HUES64 (cell line): Measurements from ENCODE around the gene TENM4.

Experiments used
- H3K27ac ChIP-seq: 2 replicates; pipeline ENCODE4 v1.7.0; 2013; ENCODE audit warnings: low read depth, low read length, inconsistent platforms
- H3K27me3 ChIP-seq: 2 replicates; pipeline ENCODE4 v1.6.1; 2013; ENCODE audit warnings: mild to moderate bottlenecking, low read length; ENCODE audit not compliant: insufficient read depth
- H3K36me3 ChIP-seq: 2 replicates; pipeline ENCODE4 v1.6.1; 2013; ENCODE audit warnings: mild to moderate bottlenecking, low read length; ENCODE audit not compliant: insufficient read depth
- H3K4me1 ChIP-seq: 2 replicates; pipeline ENCODE4 v1.6.1; 2013; ENCODE audit warnings: mild to moderate bottlenecking, low read length, moderate library complexity; ENCODE audit not compliant: insufficient read depth
- H3K4me3 ChIP-seq: 2 replicates; pipeline ENCODE4 v1.5.1; 2013; ENCODE audit warnings: mild to moderate bottlenecking, low read length, moderate library complexity
- H3K9ac ChIP-seq: 2 replicates; pipeline ENCODE4 v1.6.1; 2013; ENCODE audit warnings: mild to moderate bottlenecking, low read depth, low read length
- H3K9me3 ChIP-seq: 2 replicates; pipeline ENCODE4 v1.6.1; 2013; ENCODE audit warnings: low read depth, low read length; ENCODE audit not compliant: insufficient read depth
- WGBS: fragments of 150-250, 120-280 bp; methylation state at CpG from one replicate; pipeline ENCODE4 v1.1.7; 2013; ENCODE audit warnings: missing lambda C conversion rate; 5-methylcytosine and 5-hydroxymethylcytosine counted together

Gene TENM4

GRCh38 chr11:79068356-79068755, 372.5 kb downstream of the TENM4 start:
- Histone ChIP-seq H3K9me3 (no peaks in the 10 kb centered on the region), H3K27ac (no peak overlapping the region), H3K9ac (no peak overlapping the region), H3K27me3 (no peaks in the 10 kb centered on the region), H3K36me3 (no peaks in the 10 kb centered on the region), H3K4me1 (peaks cover 12% of the 10 kb centered on the region; the same call in 1 of the 2 replicates), H3K4me3 (no peak overlapping the region)
- 96% methylated on average over 1 of the region's 1 CpG for WGBS

- H3K27me3 ChIP-seq, result no peaks in the 10 kb centered on the region
- no peak overlapping the region for H3K9ac ChIP-seq
- H3K9me3 ChIP-seq, result no peaks in the 10 kb centered on the region
- no peak overlapping the region for H3K27ac ChIP-seq
- peaks cover 15% of the 10 kb centered on the region; the same call in 1 of the 2 replicates for H3K4me1 ChIP-seq
- WGBS, result 69% methylated on average over 6 of the region's 6 CpGs
- peak overlapping the region; percentile 17; the same call in 1 of the 2 replicates for H3K4me3 ChIP-seq
- H3K36me3 ChIP-seq, result no peaks in the 10 kb centered on the region
These were observed 373.5 kb downstream of the TENM4 start for GRCh38 chr11:79067352-79067679.

GRCh38 chr11:79066456-79067351, 374.1 kb downstream of the TENM4 start:
- H3K4me1 ChIP-seq, result peaks cover 15% of the 10 kb centered on the region; the same call in 1 of the 2 replicates
- 77% methylated on average over 28 of the region's 28 CpGs for WGBS
- no peak overlapping the region for H3K9ac ChIP-seq
- no peaks in the 10 kb centered on the region for H3K9me3 ChIP-seq
- peak overlapping the region; percentile 17; the same call in 1 of the 2 replicates for H3K4me3 ChIP-seq
- no peak overlapping the region for H3K27ac ChIP-seq
- no peaks in the 10 kb centered on the region for H3K36me3 ChIP-seq
- no peaks in the 10 kb centered on the region for H3K27me3 ChIP-seq

- Histone ChIP-seq H3K36me3 (no peaks in the 10 kb centered on the region), H3K9ac (no peak overlapping the region), H3K27me3 (no peaks in the 10 kb centered on the region), H3K4me1 (peaks cover 31% of the 10 kb centered on the region; the same call in 1 of the 2 replicates), H3K4me3 (no peak overlapping the region), H3K27ac (no peak overlapping the region), H3K9me3 (no peaks in the 10 kb centered on the region)
- 64% methylated on average over 16 of the region's 16 CpGs for WGBS
These were observed 377.7 kb downstream of the TENM4 start for GRCh38 chr11:79062814-79063762.

- no peaks in the 10 kb centered on the region for H3K27me3 ChIP-seq
- no peak overlapping the region for H3K9ac ChIP-seq
- H3K36me3 ChIP-seq, result no peaks in the 10 kb centered on the region
- no peak overlapping the region for H3K27ac ChIP-seq
- 67% methylated on average over 8 of the region's 9 CpGs for WGBS
- peaks cover 25% of the 10 kb centered on the region; the same call in 1 of the 2 replicates for H3K4me1 ChIP-seq
- H3K4me3 ChIP-seq, result no peak overlapping the region
- H3K9me3 ChIP-seq, result no peaks in the 10 kb centered on the region
These were observed 380.5 kb downstream of the TENM4 start for GRCh38 chr11:79060081-79060953.

GRCh38 chr11:79059141-79059540, 381.7 kb downstream of the TENM4 start:
- Histone ChIP-seq H3K4me3 (no peak overlapping the region), H3K27ac (no peak overlapping the region), H3K9me3 (no peaks in the 10 kb centered on the region), H3K9ac (no peak overlapping the region), H3K4me1 (peaks cover 25% of the 10 kb centered on the region; the same call in 1 of the 2 replicates), H3K36me3 (no peaks in the 10 kb centered on the region), H3K27me3 (no peaks in the 10 kb centered on the region)
- 95% methylated on average over 4 of the region's 4 CpGs for WGBS

- Histone ChIP-seq H3K27me3 (no peaks in the 10 kb centered on the region), H3K9me3 (no peaks in the 10 kb centered on the region), H3K9ac (no peak overlapping the region), H3K4me1 (peaks cover 16% of the 10 kb centered on the region; the same call in 1 of the 2 replicates), H3K4me3 (no peak overlapping the region), H3K36me3 (no peaks in the 10 kb centered on the region), H3K27ac (no peak overlapping the region)
- WGBS, result 91% methylated on average over 8 of the region's 8 CpGs
These were observed 384.8 kb downstream of the TENM4 start for GRCh38 chr11:79055856-79056631.

- no peaks in the 10 kb centered on the region for H3K36me3 ChIP-seq
- no peak overlapping the region for H3K27ac ChIP-seq
- 91% methylated on average over 3 of the region's 3 CpGs for WGBS
- no peak overlapping the region for H3K4me3 ChIP-seq
- no peak overlapping the region for H3K9ac ChIP-seq
- no peaks in the 10 kb centered on the region for H3K27me3 ChIP-seq
- peaks cover 13% of the 10 kb centered on the region for H3K4me1 ChIP-seq
- no peaks in the 10 kb centered on the region for H3K9me3 ChIP-seq
These were observed 386.2 kb downstream of the TENM4 start for GRCh38 chr11:79054636-79055035.

GRCh38 chr11:79052544-79052943, 388.3 kb downstream of the TENM4 start:
- H3K9me3 ChIP-seq, result no peaks in the 10 kb centered on the region
- H3K27me3 ChIP-seq, result no peaks in the 10 kb centered on the region
- no peak overlapping the region for H3K4me3 ChIP-seq
- H3K27ac ChIP-seq, result no peak overlapping the region
- no peak overlapping the region for H3K9ac ChIP-seq
- no peaks in the 10 kb centered on the region for H3K36me3 ChIP-seq
- H3K4me1 ChIP-seq, result peaks cover 8% of the 10 kb centered on the region
- WGBS, result 43% methylated on average over 2 of the region's 3 CpGs

- 62% methylated on average over 3 of the region's 3 CpGs for WGBS
- H3K27me3 ChIP-seq, result no peaks in the 10 kb centered on the region
- H3K9ac ChIP-seq, result no peak overlapping the region
- no peaks in the 10 kb centered on the region for H3K36me3 ChIP-seq
- H3K4me1 ChIP-seq, result peaks cover 14% of the 10 kb centered on the region
- no peak overlapping the region for H3K27ac ChIP-seq
- H3K9me3 ChIP-seq, result no peaks in the 10 kb centered on the region
- H3K4me3 ChIP-seq, result no peak overlapping the region
These were observed 390.0 kb downstream of the TENM4 start for GRCh38 chr11:79050786-79051185.
